ENCODE data around the gene ZBTB7C. TPM values are rescaled to one million over a fixed set of nuclear protein-coding genes. Genes with fewer than 3 reads are reported as not detected.

The ZBTB7C gene
- total RNA-seq, 1 donor from 2014 or later: 44.2 TPM

- ATAC-seq: no peak
- intact Hi-C loops (cut with DNase I): no loop called here
- DNase-seq (ENCODE audit: low spot score): no peak
These were observed 220.6 kb downstream of the ZBTB7C start for GRCh38 chr18:48188609-48189008.

GRCh38 chr18:48186861-48187260, 222.3 kb downstream of the ZBTB7C start:
- no peak for ATAC-seq
- no peak for DNase-seq (ENCODE audit: low spot score)
- intact Hi-C loops (cut with DNase I): no loop called here

- ATAC-seq (peak; percentile 66), DNase-seq (ENCODE audit: low spot score) (no peak)
- intact Hi-C loops (cut with DNase I): no loop called here
These were observed 222.9 kb downstream of the ZBTB7C start for GRCh38 chr18:48186131-48186766.

DNA sequence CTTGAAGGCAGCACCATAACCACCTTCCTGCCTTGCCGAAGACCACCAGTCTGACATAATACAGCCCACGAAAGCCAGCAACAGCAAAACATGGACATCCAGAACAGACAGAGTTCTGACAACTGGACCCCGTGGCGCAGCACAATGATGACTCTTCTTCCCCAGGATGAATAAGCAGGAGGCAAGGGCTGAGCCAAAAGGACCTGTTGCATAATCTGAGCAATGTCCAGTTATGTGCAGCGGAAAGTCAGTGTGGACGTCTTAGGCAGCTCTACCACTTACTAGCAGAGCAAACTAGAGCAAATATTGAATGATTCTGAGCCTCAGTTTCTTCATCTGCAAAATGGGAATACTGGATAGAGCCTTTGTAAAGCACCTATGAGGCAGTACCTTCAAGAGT, 225.1 kb downstream of the ZBTB7C start:
- DNase-seq (ENCODE audit: low spot score) (no peak), ATAC-seq (peak; percentile 84)
- intact Hi-C loops (cut with DNase I): no loop called here

DNA sequence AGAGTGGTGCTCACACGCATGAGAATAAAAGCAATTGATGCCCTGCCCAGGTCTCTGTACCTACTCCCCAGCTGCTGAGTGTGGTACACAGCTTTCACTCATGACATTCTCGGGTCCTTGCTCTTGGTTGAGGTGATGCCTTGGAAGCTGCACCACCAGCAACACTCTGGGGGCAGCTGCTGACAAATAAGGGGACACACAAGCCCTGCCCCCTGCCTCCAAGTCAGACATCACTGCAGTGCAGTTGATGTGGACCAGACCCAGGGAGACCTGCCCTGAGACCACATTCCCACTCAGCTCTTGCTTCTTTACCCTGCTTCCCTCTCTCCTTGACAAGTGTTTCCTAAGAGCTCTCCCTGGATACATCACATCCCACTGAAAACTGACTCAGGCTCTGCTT, 225.6 kb downstream of the ZBTB7C start:
- intact Hi-C loops (cut with DNase I): no loop called here
- DNase-seq (ENCODE audit: low spot score) (no peak), ATAC-seq (peak; percentile 21)

DNA sequence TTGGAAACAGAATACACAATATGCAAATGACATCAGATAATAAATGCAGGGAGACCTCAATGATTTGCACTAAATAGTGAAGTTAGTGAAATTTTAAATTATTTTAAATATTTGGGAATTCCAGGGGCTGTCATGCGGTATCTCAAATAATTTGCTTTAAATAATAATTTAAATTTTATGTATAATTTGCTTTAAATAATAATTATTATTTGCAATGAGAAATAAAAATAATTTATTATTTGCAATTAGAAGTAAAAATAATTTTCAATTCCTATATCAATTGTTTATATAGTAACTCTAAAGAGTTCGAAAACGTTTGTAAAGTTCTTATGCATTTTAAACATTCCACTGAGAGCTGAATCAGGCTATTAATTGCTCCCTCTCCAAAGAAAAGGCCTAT, 226.4 kb downstream of the ZBTB7C start:
- DNase-seq (ENCODE audit: low spot score) (no peak), ATAC-seq (no peak)
- intact Hi-C loops (cut with DNase I): no loop called here

- ATAC-seq (no peak), DNase-seq (ENCODE audit: low spot score) (no peak)
- intact Hi-C loops (cut with DNase I): no loop called here
These were observed 227.3 kb downstream of the ZBTB7C start for GRCh38 chr18:48181857-48182256.

DNA sequence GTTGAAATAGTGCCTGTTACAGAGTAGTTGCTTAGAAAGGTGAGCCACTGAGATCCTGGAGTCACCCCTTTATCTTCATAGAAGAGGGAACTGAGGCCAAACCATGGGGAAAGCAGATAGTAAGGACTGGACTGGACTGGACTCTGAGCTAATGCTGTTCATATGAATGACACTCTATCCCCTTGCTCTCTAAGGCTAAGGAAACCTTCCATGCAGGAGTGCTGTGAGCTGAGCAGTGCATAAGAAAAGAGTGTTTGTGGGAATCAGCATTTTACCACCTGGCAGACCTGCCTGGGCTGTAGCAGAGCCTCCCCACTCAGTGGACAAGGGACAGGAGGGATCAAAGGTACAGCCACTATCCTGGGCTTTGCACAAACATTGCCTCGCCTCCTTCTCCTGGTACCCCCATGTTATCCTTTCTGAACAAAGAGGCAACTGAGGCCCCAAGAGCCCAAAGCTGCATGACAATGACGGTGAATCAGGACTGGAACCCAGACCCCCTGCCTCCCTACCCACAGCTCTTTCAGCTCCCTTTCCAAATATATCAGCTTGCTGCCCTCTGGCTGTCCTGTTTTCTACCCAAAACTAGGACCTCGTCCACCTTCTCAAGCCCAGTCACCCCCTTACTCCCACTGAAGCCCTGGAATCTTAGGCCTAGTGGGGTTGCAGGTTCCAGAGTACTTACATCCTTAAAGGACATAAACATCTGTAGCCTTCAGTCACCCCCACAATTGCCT, 227.9 kb downstream of the ZBTB7C start:
- intact Hi-C loops (cut with DNase I): no loop called here
- no peak for DNase-seq (ENCODE audit: low spot score)
- no peak for ATAC-seq

DNA sequence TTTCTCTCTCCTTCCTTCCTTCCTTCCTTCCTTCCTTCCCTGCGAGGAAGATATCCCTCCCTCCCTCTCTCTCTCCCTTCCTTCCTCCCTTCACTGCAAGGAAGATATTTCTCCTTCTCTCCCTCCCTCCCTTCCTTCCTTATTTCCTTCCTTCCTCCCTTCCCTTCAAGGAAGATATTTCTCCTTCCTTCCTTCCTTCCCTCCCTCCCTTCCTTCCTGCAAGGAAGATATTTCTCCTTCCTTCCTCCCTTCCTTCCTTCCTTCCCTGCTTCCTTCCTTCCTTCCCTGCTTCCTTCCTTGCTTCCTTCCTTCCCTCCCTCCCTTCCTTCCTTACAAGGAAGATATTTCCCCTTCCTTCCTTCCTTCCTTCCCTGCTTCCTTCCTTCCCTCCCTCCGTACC, 229.5 kb downstream of the ZBTB7C start:
- no peak for ATAC-seq
- intact Hi-C loops (cut with DNase I): no loop called here
- no peak for DNase-seq (ENCODE audit: low spot score)

GRCh38 chr18:48179001-48179400, 230.2 kb downstream of the ZBTB7C start:
- intact Hi-C loops (cut with DNase I): no loop called here
- ATAC-seq: no peak
- no peak for DNase-seq (ENCODE audit: low spot score)

- DNase-seq (ENCODE audit: low spot score) (no peak), ATAC-seq (no peak)
- intact Hi-C loops (cut with DNase I): no loop called here
These were observed 232.3 kb downstream of the ZBTB7C start for GRCh38 chr18:48176909-48177308.

DNA sequence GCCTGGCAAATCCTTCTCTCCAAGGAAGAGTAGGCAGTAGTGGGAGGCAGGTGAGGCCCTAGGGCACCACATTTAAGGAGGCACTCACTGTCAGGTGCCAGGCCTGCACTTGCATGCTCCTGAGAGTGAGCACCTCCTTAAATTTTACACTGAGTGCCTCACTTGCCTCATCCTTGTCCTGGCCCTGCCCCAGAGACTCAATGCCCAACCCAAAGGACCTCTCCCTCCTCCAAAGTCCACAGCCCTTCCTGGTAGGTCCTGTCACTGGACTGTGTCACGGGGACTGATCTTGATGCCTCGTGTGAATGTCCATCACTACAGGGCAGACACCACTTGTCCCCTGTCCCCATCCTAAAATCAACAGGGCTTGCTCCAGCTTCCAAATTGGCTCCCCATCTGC, 235.6 kb downstream of the ZBTB7C start:
- DNase-seq (ENCODE audit: low spot score): no peak
- intact Hi-C loops (cut with DNase I): no loop called here
- no peak for ATAC-seq

DNA sequence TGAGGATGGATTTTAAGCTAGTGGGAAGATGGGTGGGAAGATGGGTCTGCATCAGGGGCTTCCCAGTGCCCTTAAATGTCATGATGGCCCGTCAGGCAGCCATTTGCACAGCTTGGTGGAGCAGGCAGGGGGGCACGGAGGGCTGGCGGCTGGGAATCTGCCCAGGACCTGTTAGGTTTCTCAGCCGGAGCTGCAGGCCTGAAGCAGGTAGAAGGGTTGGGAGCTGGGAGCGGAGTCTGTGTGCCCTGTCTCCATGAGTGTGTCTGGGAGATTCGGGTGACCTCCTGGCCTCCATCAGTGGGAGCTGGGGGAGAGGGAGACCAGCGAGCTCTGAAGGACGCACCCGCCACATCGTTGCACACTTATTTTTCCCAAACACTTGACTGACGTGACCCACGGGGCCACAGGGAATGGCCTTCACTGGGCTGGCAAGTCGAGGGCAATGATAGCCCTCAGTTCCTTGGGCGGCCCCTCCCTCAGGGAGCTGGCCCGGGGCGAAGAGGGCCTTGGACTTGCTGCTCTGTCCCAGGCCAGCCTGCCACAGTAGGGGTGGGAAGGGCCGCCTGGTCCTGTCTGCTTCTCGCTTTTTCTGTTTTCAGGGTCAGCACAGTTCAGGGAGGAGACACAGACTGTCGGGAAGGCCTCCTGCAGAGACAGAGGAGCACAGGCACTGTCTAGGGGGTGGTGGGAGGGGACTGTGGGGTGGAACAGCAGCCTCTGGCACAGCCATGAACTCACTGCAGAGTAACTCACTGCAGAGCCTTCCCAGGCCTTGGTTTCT, 236.8 kb downstream of the ZBTB7C start:
- intact Hi-C loops (cut with DNase I): no loop called here
- no peak for ATAC-seq

GRCh38 chr18:48171490-48172188, 237.5 kb downstream of the ZBTB7C start:
- DNase-seq (ENCODE audit: low spot score) (no peak), ATAC-seq (no peak)
- intact Hi-C loops (cut with DNase I): no loop called here

More for the DNA sequence above, 236.8 kb downstream of the ZBTB7C start:
- no peak for DNase-seq (ENCODE audit: low spot score)

DNA sequence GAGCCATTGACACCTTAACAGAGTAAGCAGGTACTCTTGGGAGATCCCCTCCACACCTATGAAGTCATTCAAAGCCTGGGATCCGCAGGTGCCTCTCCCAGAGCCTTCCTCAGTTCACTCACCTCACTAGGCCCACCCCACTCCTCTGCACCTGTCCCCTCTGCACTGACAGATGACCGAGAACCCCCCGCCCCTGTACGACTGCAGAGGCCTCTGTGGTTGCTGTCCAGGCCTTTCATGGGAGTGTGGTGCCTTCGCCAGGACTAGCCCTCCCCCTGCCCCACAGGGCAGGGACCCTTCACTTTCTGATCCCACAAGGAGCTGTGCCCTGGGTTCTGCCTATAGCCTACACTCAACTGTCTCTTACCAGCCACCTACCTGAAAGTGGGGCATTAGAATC, 238.5 kb downstream of the ZBTB7C start:
- intact Hi-C loops (cut with DNase I): no loop called here
- ATAC-seq (no peak), DNase-seq (ENCODE audit: low spot score) (no peak)

GRCh38 chr18:48168861-48169260, 240.3 kb downstream of the ZBTB7C start:
- intact Hi-C loops (cut with DNase I): no loop called here
- ATAC-seq (no peak), DNase-seq (ENCODE audit: low spot score) (no peak)

DNA sequence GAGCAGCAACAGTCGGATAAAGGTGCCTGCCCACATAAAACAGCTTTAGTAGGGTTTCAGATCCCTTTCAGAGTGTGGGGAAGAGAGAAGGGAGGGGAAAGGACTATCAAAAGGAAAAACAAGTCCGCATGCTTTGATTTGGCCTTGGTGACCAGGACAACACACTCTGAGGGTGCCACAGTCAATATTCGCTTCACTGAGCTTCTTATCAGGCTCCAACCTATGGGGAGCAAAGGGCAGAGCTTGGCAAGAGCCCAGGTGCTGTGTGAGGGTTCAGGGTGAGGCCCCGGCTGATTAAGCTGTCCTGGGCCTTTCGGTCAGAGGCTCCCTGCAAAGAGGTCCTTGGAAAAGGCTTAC, 241.3 kb downstream of the ZBTB7C start:
- no peak for DNase-seq (ENCODE audit: low spot score)
- intact Hi-C loops (cut with DNase I): no loop called here
- ATAC-seq: no peak

DNA sequence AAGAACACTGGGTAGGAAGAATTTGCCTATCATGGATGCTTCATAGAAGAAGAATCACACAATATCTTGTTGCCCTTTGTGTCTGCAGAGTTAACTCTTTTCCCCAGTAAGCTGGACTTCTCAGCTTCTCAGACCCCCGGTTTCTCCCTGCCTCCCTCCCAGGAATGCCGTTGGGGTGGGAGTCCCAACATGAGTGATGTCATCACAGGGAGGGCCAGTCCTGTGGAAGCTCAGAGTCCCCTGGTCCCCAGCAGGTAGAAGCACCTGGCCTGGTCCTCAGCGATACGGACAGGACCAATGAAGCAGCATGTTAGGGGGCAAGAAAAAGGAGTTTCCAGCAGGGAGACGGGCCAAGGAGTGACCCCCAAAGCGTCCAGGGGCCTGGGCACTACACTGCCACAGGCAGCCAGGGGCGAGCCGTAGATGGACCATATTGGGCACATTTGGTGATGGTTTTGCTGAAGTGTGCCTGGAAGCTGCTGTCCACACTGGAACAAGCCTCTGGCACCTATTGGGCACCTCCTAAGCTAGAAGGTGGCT, 242.8 kb downstream of the ZBTB7C start:
- ATAC-seq: no peak
- no peak for DNase-seq (ENCODE audit: low spot score)
- intact Hi-C loops (cut with DNase I): no loop called here

DNA sequence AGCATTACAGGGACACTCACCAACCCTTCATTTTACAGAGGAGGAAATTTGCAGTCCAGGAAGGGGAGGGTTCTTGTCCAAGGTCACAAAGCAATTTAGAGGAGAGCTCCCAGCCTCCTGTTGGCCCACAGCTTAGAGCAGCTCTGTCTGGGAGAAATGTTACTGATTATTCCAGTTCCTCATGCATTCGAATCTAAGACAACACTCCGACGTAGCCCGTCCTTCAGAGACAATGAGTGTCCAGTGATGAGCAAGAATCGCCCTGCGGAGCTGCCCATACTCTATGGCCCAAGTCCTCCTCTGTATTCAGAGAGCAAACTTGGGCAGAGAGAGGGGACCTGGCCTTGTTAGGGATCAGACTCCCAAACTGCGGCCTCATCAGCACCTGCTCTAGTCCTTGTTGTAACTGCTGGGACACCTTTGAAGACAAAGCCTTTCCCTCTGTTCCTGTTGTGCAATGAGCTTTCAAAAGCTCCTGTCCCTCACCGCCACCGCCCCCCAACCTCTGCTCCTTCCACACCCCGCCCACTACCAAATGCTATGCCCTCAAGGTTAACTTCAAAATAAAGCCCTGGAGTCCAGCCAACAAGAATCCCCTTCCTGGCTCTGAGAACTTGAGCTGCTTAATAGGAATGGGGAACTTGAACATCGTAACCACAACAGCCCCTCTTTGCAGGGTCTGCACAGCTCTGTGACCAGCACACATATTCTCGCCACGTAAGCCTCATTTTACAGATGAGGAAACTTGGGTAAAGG, 243.9 kb downstream of the ZBTB7C start:
- ATAC-seq: no peak
- DNase-seq (ENCODE audit: low spot score): no peak
- intact Hi-C loops (cut with DNase I): no loop called here

Measured in sciatic nerve (tissue), 2 donors.